GM12891 (cell line): ENCODE results near the gene SLC24A3.

Experiments
- PAX5 ChIP-seq: IDR thresholded peaks from 2 replicates; pipeline ENCODE4 v1.6.1; 2011; ENCODE audit warnings: low read length, moderate library complexity, mild to moderate bottlenecking; ENCODE audit not compliant: insufficient read depth, severe bottlenecking
- POLR2A ChIP-seq: IDR thresholded peaks from 2 replicates; pipeline ENCODE4 v1.6.1; 2011; ENCODE audit warnings: low read depth, low read length, control low read depth
- POLR2AphosphoS5 ChIP-seq: IDR thresholded peaks from 2 replicates; pipeline ENCODE4 v1.6.1; 2011; ENCODE audit warnings: low read depth, low read length, control low read depth
- POU2F2 ChIP-seq: IDR thresholded peaks from 2 replicates; pipeline ENCODE4 v1.6.1; 2011; ENCODE audit warnings: low read depth, mild to moderate bottlenecking, control low read depth, low read length, moderate library complexity
- SPI1 ChIP-seq: IDR thresholded peaks from 2 replicates; pipeline ENCODE4 v1.6.1; 2011; ENCODE audit warnings: low read depth, low read length, control low read depth
- TAF1 ChIP-seq: IDR thresholded peaks from 2 replicates; pipeline ENCODE4 v1.6.1; 2011; ENCODE audit warnings: low read depth, low read length, control low read depth

- TF ChIP-seq POU2F2 (no peak), POLR2A (no peak), POLR2AphosphoS5 (no peak), TAF1 (no peak), PAX5 (no peak), SPI1 (no peak)
Observed at GRCh38 chr20:19683822-19684221, 471.4 kb downstream of the SLC24A3 start.
